Measurements from ENCODE around the gene RPTOR.

DNA sequence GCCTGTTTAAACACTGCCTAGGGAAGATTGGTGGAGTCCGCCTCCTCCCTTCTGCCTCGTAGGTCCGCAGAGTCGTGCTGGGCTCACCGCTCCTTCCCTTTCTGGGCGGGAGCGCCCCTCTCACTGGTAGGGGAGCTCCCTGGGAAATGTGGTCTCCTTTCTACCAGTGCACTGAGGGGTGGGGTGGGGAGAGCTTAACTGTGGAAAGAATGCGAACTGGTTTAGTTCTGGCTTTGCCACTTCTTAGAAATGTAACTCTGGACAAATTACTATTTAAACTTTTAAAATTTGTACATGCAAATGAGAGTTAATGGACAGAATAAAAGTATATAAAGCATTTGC, 105.7 kb downstream of the RPTOR start:
- TF ChIP-seq, protein P1, sequence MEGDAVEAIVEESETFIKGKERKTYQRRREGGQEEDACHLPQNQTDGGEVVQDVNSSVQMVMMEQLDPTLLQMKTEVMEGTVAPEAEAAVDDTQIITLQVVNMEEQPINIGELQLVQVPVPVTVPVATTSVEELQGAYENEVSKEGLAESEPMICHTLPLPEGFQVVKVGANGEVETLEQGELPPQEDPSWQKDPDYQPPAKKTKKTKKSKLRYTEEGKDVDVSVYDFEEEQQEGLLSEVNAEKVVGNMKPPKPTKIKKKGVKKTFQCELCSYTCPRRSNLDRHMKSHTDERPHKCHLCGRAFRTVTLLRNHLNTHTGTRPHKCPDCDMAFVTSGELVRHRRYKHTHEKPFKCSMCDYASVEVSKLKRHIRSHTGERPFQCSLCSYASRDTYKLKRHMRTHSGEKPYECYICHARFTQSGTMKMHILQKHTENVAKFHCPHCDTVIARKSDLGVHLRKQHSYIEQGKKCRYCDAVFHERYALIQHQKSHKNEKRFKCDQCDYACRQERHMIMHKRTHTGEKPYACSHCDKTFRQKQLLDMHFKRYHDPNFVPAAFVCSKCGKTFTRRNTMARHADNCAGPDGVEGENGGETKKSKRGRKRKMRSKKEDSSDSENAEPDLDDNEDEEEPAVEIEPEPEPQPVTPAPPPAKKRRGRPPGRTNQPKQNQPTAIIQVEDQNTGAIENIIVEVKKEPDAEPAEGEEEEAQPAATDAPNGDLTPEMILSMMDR (IDR thresholded peaks at IDR 0.05; ENCODE audit: poor library complexity, severe bottlenecking) = no peak
- no peak for TF ChIP-seq SMC3 (conservative IDR thresholded peaks at IDR 0.05; ENCODE audit: poor library complexity)
- TF ChIP-seq EZH2 (IDR thresholded peaks at IDR 0.05; ENCODE audit: borderline replicate concordance, insufficient read depth, low read length, poor library complexity, severe bottlenecking) = no peak
- no peak for TF ChIP-seq TAF1 (IDR thresholded peaks at IDR 0.05; ENCODE audit: low read depth)
- TF ChIP-seq POLR2AphosphoS5 (IDR thresholded peaks at IDR 0.05) = no peak
- TF ChIP-seq EP300 (conservative IDR thresholded peaks at IDR 0.05; ENCODE audit: poor library complexity, severe bottlenecking) = no peak
- TF ChIP-seq, protein P2, sequence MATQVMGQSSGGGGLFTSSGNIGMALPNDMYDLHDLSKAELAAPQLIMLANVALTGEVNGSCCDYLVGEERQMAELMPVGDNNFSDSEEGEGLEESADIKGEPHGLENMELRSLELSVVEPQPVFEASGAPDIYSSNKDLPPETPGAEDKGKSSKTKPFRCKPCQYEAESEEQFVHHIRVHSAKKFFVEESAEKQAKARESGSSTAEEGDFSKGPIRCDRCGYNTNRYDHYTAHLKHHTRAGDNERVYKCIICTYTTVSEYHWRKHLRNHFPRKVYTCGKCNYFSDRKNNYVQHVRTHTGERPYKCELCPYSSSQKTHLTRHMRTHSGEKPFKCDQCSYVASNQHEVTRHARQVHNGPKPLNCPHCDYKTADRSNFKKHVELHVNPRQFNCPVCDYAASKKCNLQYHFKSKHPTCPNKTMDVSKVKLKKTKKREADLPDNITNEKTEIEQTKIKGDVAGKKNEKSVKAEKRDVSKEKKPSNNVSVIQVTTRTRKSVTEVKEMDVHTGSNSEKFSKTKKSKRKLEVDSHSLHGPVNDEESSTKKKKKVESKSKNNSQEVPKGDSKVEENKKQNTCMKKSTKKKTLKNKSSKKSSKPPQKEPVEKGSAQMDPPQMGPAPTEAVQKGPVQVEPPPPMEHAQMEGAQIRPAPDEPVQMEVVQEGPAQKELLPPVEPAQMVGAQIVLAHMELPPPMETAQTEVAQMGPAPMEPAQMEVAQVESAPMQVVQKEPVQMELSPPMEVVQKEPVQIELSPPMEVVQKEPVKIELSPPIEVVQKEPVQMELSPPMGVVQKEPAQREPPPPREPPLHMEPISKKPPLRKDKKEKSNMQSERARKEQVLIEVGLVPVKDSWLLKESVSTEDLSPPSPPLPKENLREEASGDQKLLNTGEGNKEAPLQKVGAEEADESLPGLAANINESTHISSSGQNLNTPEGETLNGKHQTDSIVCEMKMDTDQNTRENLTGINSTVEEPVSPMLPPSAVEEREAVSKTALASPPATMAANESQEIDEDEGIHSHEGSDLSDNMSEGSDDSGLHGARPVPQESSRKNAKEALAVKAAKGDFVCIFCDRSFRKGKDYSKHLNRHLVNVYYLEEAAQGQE (IDR thresholded peaks at IDR 0.05; ENCODE audit: borderline replicate concordance) = no peak
